ENCODE measurements around the gene MACROD2.

The MACROD2 gene

GRCh38 chr20:16054985-16055384, 2059.7 kb downstream of the MACROD2 start:
- no peak for DNase-seq (ENCODE audit: low read depth in 3 of 3, low spot score in 1 of 3)

GRCh38 chr20:16057651-16058050, 2062.3 kb downstream of the MACROD2 start:
- DNase-seq (ENCODE audit: low read depth in 3 of 3, low spot score in 1 of 3), result no peak

DNA sequence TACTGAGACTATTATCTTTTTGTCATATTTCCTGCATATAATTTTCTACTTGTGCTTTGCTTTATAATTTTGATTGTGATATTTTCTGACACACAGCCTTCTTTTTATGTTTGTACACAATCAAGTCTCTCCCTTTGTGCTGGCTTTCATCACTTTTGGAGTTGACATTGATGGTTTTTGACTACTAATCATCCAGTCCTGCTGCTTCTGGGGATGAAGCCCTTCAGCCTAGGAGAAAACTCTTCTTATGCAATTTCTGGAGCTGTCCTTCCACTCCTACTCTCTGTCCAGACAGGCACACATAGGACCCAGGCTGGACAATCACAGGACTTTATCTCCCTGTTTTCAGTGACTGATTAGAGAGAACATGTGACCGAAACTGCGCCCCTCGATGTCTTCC, 2063.0 kb downstream of the MACROD2 start:
- no peak for DNase-seq (ENCODE audit: low read depth in 3 of 3, low spot score in 1 of 3)

DNA sequence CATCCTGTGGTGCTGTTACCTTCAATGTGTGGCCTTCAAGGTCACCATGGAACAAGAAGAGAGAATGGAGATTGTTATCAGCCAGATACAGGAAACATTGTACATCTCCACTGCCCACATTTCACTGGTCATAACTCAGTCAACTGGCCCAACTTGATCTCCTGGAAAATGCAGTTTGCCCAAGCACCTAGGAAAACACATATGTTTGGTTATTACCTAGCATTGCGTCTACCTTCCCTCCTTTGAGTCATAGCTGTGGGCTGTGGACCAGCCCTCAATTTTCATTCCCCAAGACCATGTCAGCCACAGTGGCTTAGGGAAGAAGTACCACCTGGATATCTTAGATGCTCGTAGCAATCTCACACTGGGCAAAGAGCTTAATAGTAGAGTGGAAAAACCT, 2064.5 kb downstream of the MACROD2 start:
- no peak for DNase-seq (ENCODE audit: low read depth in 3 of 3, low spot score in 1 of 3)

DNA sequence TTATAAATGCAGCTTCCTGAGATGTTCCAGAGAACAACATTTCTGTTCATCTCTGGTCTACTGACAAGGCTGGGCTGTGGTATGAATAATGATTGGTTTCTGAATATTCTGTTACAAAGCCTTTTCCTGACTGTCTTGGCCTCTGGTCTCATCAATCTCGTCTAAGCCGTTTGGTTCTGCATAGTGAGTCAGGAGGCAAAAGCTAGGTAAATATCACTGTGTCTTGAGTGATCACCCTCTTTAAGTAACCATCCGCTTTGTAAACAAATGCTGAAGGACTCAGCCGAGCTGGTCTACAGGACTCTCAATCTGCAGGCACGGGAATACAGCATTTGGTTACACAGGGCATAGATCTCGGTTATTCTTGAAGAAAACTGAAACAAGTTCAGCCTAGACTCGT, 2066.0 kb downstream of the MACROD2 start:
- no peak for DNase-seq (ENCODE audit: low read depth in 3 of 3, low spot score in 1 of 3)

DNA sequence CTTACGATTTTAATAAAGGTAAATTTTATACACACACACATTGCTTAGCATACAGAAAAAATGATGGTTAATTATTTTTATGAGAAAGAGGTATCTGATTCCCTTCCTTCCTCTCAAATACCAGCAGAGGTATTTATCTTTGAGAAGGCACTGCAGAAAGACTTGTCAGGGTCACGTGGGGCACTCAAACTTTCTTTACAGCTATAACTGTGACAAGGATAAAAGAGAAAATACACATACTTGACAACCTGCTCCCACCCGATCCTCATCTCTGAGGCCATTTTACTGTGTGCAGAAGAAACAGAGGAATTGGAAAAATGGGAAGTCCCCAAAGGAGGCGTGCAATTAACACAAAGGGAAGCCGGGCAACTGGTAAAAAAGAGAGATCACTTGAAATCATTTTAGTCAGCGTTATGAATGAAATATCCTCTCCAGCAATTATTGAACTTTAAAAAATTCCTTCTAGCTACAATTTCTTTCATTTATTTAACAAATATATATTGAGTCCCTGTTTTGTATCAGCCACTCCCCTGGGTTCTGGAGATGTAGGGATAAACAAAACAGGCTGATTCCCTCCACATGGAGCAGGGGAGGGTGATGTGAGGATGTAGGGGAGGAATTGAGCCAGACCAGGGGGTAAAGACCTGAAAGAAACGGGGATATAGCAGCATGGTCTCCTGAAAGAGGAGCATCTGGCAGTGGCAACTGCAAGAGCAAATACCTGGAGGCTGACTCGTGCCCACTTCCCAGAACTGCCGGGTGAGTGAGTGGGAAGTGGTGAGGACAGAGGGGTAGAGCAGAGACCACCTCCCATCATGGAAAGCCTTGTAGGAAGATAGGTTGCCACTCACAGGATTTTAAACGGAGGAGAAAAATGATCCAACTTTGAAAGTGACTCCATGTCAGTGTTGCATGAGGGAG, 2067.6 kb downstream of the MACROD2 start:
- no peak for DNase-seq (ENCODE audit: low read depth in 3 of 3, low spot score in 1 of 3)

- no peak for DNase-seq (ENCODE audit: low read depth in 3 of 3, low spot score in 1 of 3)
Measured at GRCh38 chr20:16063881-16064280, 2068.6 kb downstream of the MACROD2 start.

DNA sequence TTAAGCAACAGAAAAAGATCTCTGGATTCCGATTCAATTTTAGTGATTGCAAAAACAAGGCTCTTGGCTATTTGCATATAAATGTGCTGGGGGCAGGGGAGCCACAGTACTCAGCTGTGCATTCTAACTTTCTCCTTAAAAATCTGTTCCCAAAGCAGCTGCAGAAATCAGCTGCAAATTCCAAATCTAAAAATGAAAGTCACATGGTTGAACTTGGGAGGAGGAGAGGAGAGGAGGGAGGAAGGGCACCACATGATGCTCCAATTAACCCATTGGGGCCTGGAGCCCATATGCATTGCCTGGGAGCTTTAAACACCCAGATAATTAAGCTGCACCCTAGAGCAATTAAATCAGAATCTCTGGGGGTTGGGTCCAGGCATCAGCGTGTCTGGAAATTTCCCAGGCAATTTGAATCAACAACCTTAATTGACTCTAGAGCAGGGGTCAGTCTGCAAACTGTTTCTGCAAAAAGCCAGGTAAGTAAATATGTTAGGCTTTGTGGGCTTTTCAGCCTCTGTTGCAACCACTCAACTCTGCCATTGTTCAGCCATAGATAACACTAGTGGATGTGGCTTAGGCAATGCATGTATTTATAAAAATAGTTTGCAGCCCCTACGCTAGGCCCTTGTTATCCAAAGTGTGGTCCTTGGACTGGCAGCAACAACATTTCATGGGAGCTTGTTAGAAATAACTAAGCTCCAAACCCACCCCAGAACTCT, 2069.8 kb downstream of the MACROD2 start:
- DNase-seq (ENCODE audit: low read depth in 3 of 3, low spot score in 1 of 3), result no peak

- no peak for DNase-seq (ENCODE audit: low read depth in 3 of 3, low spot score in 1 of 3)
Measured at GRCh38 chr20:16066571-16066970, 2071.3 kb downstream of the MACROD2 start.

GRCh38 chr20:16069389-16070010, 2074.2 kb downstream of the MACROD2 start:
- DNase-seq (ENCODE audit: low read depth in 3 of 3, low spot score in 1 of 3), result no peak

DNA sequence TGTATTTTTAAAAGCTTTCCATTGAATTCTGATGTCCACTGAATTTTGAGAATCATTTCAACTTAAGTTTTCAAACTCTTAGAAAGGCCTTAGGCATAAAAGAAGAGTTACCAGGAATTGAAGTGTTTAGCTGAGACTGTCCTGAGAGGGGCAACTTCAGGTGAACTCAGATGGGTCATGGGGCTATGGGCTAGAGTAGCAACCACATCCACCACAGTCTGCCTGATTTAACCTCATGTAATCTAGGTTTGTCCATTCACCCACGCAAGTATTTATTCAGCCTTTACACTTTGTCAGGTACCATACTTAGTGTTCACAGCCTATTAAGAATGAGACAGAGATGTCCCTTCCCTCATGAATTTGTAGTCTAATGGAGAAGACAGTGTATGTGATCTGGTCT, 2076.9 kb downstream of the MACROD2 start:
- no peak for DNase-seq (ENCODE audit: low read depth in 3 of 3, low spot score in 1 of 3)

DNA sequence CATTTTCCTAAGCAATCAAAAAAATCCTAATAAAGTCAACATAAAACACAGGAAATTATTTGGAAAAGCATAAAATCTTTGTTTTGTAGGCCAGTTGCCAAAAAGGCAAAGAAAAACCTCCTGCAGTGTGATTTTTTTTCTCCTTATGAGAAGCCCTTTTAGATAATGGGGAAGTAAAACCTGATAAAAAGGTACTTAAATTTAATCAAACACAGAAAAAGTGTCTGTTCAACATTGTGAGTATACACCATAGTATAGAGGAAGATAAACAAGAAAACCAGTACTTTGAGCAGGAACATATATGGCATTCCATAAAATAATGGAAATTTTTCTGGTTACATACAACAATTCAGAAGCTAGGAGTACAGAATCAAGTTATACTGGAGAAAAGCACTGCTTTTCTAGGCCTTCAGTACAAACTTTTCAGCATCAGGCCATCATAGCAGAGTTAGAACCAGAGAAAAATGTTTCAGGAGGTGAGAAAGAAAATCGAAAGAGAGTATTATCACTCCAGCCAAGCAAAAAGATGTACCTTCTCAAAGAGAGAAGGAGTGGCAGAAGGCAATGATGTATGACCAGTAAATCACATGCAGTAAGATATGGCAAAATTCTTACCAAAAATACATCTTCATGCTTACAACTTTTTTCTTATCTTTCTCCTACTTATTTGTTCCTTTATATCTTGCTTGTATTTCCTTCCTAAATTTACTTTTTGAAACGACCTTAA, 2083.0 kb downstream of the MACROD2 start:
- DNase-seq (ENCODE audit: low read depth in 3 of 3, low spot score in 1 of 3), result no peak

- no peak for DNase-seq (ENCODE audit: low read depth in 3 of 3, low spot score in 1 of 3)
Measured at GRCh38 chr20:16081421-16081820, 2086.1 kb downstream of the MACROD2 start.

- no peak for DNase-seq (ENCODE audit: low read depth in 3 of 3, low spot score in 1 of 3)
Measured at GRCh38 chr20:16082051-16082550, 2086.8 kb downstream of the MACROD2 start.

- DNase-seq (ENCODE audit: low read depth in 3 of 3, low spot score in 1 of 3), result no peak
Measured at GRCh38 chr20:16083639-16084280, 2088.4 kb downstream of the MACROD2 start.

GRCh38 chr20:16095226-16095625, 2099.9 kb downstream of the MACROD2 start:
- DNase-seq (ENCODE audit: low read depth in 3 of 3, low spot score in 1 of 3), result no peak

GRCh38 chr20:16096756-16097326, 2101.5 kb downstream of the MACROD2 start:
- DNase-seq (ENCODE audit: low read depth in 3 of 3, low spot score in 1 of 3), result no peak

DNA sequence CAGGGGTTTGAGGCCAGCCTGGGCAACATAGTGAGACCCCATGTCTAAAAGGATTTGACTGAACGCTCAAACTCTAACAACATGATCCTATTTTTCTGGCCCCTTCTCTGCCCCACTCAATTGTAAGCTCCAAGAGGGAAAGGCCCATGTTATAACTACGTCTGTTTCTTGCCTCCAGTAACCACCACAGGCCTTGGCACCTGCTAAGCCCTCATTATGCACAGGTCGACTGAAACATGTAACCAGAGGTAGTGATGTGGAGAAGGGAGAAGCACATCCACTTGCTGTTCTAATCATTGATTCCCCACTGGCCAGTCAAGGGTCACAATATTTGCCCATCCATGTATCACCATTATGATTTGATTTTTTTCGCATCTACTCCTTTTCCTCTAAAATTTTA, 2102.5 kb downstream of the MACROD2 start:
- no peak for DNase-seq (ENCODE audit: low read depth in 3 of 3, low spot score in 1 of 3)

DNA sequence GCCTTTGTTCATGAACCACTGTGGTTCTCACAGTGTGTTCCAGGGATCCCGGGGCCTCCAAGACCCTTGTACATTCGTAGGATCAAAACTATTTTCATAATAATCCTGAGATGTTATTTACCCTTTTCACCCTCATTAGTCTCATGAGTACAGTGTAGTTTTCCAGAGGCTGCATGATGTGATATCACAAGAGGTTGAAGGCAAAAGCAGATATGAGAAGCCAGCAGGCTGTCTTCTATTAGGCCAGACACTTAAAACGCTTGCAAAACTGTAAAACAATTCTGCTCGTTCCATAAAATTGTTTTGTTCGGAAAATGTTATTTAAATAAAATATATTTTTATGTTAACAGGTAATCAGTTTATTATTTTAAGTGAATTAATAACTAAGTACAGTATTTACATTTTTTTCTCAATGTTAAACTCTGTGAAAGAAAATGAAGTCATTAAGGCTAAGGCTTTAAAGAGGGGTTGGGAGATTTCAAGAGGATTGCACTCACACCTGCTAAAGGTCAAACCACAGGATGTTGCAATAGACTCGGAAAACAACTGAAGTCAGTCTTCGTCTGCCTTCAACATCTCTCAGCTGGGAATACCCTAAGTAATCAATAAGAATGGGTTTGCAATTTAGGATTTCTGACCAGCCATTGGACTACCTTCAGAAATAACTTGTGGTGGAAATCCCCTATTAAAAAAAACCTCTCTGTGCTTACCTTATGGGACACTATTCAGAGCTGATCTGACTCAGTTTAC, 2103.7 kb downstream of the MACROD2 start:
- no peak for DNase-seq (ENCODE audit: low read depth in 3 of 3, low spot score in 1 of 3)

GRCh38 chr20:16100111-16100510, 2104.8 kb downstream of the MACROD2 start:
- DNase-seq (ENCODE audit: low read depth in 3 of 3, low spot score in 1 of 3), result no peak
